ENCODE results near the gene SULT1C3. TPM values are rescaled to one million over a fixed set of nuclear protein-coding genes. Genes with fewer than 3 reads are reported as not detected.

SULT1C3 gene
- total RNA-seq, 1 experiment from 2014 or later = not detected

- no peak for DNase-seq (ENCODE audit: low read depth)
These were observed 61.8 kb downstream of the SULT1C3 start for GRCh38 chr2:108301558-108301957.

- no peak for DNase-seq (ENCODE audit: low read depth)
These were observed 65.2 kb downstream of the SULT1C3 start for GRCh38 chr2:108304975-108305374.

- peak; percentile 83 for DNase-seq (ENCODE audit: low read depth)
These were observed 66.1 kb downstream of the SULT1C3 start for GRCh38 chr2:108305901-108306300.

GRCh38 chr2:108309903-108310302 is 70.1 kb downstream of the SULT1C3 start:
- no peak for DNase-seq (ENCODE audit: low read depth)

Other genes with a start within 250 kb of the SULT1C3 start
- gene SULT1C2, start 48.9 kb downstream of the SULT1C3 start, total RNA-seq (2014; rRNA removed; shearing (Covaris generic)) = 1.8 and 2.3 TPM in 2 replicates
- not detected in 2 replicates for gene SULT1C4, start 138.0 kb downstream of the SULT1C3 start, total RNA-seq (2014; rRNA removed; shearing (Covaris generic))
- gene GCC2, start 209.2 kb downstream of the SULT1C3 start, total RNA-seq (2014; rRNA removed; shearing (Covaris generic)) = 8.0 and 10.3 TPM in 2 replicates

Measured in HT1080 (cell line).